HG03571 (cell line): ENCODE results near the gene EVI5.
"Not testable (repeated sequence)": the region's sequence is repeated elsewhere in the genome, so short reads cannot be mapped to it uniquely, and the experiment has no call there.

Experiments used
- ATAC-seq: cut with Tn5 transposase; IDR thresholded peaks from one replicate; pipeline ENCODE4 v1.9.1; 2021; ENCODE audit not compliant: unreplicated experiment

The EVI5 gene

GRCh38 chr1:92695104-92695503 is 89.8 kb downstream of the EVI5 start:
- ATAC-seq: no peak

GRCh38 chr1:92691925-92692324 is 93.0 kb downstream of the EVI5 start:
- no peak for ATAC-seq

GRCh38 chr1:92690212-92690906 is 94.5 kb downstream of the EVI5 start:
- no peak for ATAC-seq

- no peak for ATAC-seq
Observed at GRCh38 chr1:92679980-92680379, 104.9 kb downstream of the EVI5 start.

GRCh38 chr1:92663775-92664174 is 121.1 kb downstream of the EVI5 start:
- no peak for ATAC-seq

- no peak for ATAC-seq
Observed at GRCh38 chr1:92662048-92662447, 122.9 kb downstream of the EVI5 start.

- no peak for ATAC-seq
Observed at GRCh38 chr1:92657701-92658100, 127.2 kb downstream of the EVI5 start.

- ATAC-seq: no peak
Observed at GRCh38 chr1:92655197-92655801, 129.6 kb downstream of the EVI5 start.

GRCh38 chr1:92653605-92654381 is 131.1 kb downstream of the EVI5 start:
- no peak for ATAC-seq

- not testable (repeated sequence) for ATAC-seq
Observed at GRCh38 chr1:92640686-92641085, 144.2 kb downstream of the EVI5 start.

GRCh38 chr1:92638498-92638897 is 146.4 kb downstream of the EVI5 start:
- no peak for ATAC-seq

- ATAC-seq: not testable (repeated sequence)
Observed at GRCh38 chr1:92635203-92635602, 149.7 kb downstream of the EVI5 start.

- no peak for ATAC-seq
Observed at GRCh38 chr1:92623187-92623778, 161.6 kb downstream of the EVI5 start.

GRCh38 chr1:92619466-92620189 is 165.3 kb downstream of the EVI5 start:
- ATAC-seq: no peak

- no peak for ATAC-seq
Observed at GRCh38 chr1:92601044-92601443, 183.9 kb downstream of the EVI5 start.

- no peak for ATAC-seq
Observed at GRCh38 chr1:92599184-92599583, 185.7 kb downstream of the EVI5 start.

GRCh38 chr1:92589361-92589760 is 195.5 kb downstream of the EVI5 start:
- not testable (repeated sequence) for ATAC-seq

- no peak for ATAC-seq
Observed at GRCh38 chr1:92587445-92587844, 197.5 kb downstream of the EVI5 start.

GRCh38 chr1:92585831-92586230 is 199.1 kb downstream of the EVI5 start:
- no peak for ATAC-seq

- not testable (repeated sequence) for ATAC-seq
Observed at GRCh38 chr1:92584810-92585209, 200.1 kb downstream of the EVI5 start.
